Measurements from ENCODE around the gene APEH. TPM values are rescaled to one million over a fixed set of nuclear protein-coding genes. Genes with fewer than 3 reads are reported as not detected.

Gene APEH
- total RNA-seq (2012; rRNA removed) (116 and 142 TPM in 2 replicates), polyA plus RNA-seq (2012; rRNA removed) (84.3 and 89.2 TPM in 2 replicates), Bru-seq, nascent RNA (percentile 58 among the genes with signal in this experiment), BruChase-seq, experiment 1, labeled RNA remaining after a 6-hour chase (percentile 58 among the genes with signal in this experiment), BruChase-seq, experiment 2, labeled RNA remaining after a 2-hour chase (percentile 55 among the genes with signal in this experiment)
- 47.3 and 89.1 TPM in 2 replicates for polyA plus RNA-seq (2012; cell fraction: cytosol; rRNA removed)
- polyA plus RNA-seq (2012; cell fraction: nucleus; rRNA removed; ENCODE audit: low replicate concordance), result 86.8 and 174 TPM in 2 replicates
- long read RNA-seq, transcript APEH-201 (22 exons, 3,220 nt), result major isoform, 56 of 104 reads
- long read RNA-seq, partial matches to known transcripts, result 14 of 104 reads
- long read RNA-seq, other reads (novel, unspliced or antisense), result 34 of 104 reads

- peak within 1 kb of the TSS; percentile 90 for H3K27ac ChIP-seq (ENCODE audit: insufficient read depth, low read length)
- H3K18ac ChIP-seq (ENCODE audit: low read depth, low read length), result peak within 1 kb of the TSS; percentile 19; the same call in 1 of the 2 replicates
- no peaks in the 10 kb centered on the region for H3K27me3 ChIP-seq (ENCODE audit: control insufficient read depth, insufficient read depth, low read length)
- intact Hi-C loops (cut with micrococcal nuclease) (loop anchor here (5.0 kb wide), 1 partner anchor 262 kb away; the partner anchor contains the start of genes RHOA and TCTA), dilution Hi-C loops (cut with HindIII; ENCODE audit: low sequenced_read_pairs, unreplicated experiment) (no loop called here), in situ Hi-C loops (cut with MboI; ENCODE audit: low sequenced_read_pairs) (no loop called here)
- H3K4me3 ChIP-seq (ENCODE audit: insufficient read depth, low read depth, low read length), result peak within 1 kb of the TSS; percentile 86
- peak within 1 kb of the TSS; percentile 99 for H2AFZ ChIP-seq (replicated peaks; ENCODE audit: low read length, poor library complexity)
- ATAC-seq (ENCODE audit: low read depth) (peak; percentile 93), DNase-seq (peak; percentile 96)
- peak within 1 kb of the TSS; percentile 96 to 97 for H4K8ac ChIP-seq (ENCODE audit: low read depth in 2 of 2, low read length in 2 of 2)
- peak within 1 kb of the TSS; percentile 92 for H3K14ac ChIP-seq (replicated peaks; ENCODE audit: low read depth, low read length)
- H2BK15ac ChIP-seq (ENCODE audit: low read depth, low read length), result peak within 1 kb of the TSS; percentile 32; the same call in 1 of the 3 replicates
- H3K9ac ChIP-seq (ENCODE audit: low read depth, low read length), result peak within 1 kb of the TSS; percentile 59
- H2BK120ac ChIP-seq (ENCODE audit: low read depth, low read length), result peak within 1 kb of the TSS; percentile 66
- peaks cover 9% of the 10 kb centered on the region for H3K4me1 ChIP-seq (ENCODE audit: control insufficient read depth, insufficient read depth, low read length)
- H3K79me1 ChIP-seq (ENCODE audit: low read depth in 1 of 2, low read length in 2 of 2), result peaks cover 25 to 50% of the 10 kb centered on the region in 2 experiments
- H3K23ac ChIP-seq (ENCODE audit: low read depth, low read length), result peak within 1 kb of the TSS; percentile 75
- no peaks in the 10 kb centered on the region for H3K9me3 ChIP-seq (ENCODE audit: control insufficient read depth, insufficient read depth, low read length)
- H2AK9ac ChIP-seq (replicated peaks; ENCODE audit: low read depth, low read length, poor library complexity), result peak within 1 kb of the TSS; percentile 99
- H3K36me3 ChIP-seq (ENCODE audit: control insufficient read depth, insufficient read depth, low read length), result peaks cover 31% of the 10 kb centered on the region
- H3K4me2 ChIP-seq (ENCODE audit: low read depth, low read length), result peak within 1 kb of the TSS; percentile 79
- no peak within 1 kb of the TSS for H2BK20ac ChIP-seq (ENCODE audit: low read depth, low read length)
- peak within 1 kb of the TSS; percentile 47 for H4K5ac ChIP-seq (ENCODE audit: low read depth, low read length)
- CTCF ChIA-PET, result interaction anchor here (0.8 kb wide), 1 partner anchor 134 kb away, joined by 7 read pairs; no protein-coding TSS in a partner anchor
- H2BK5ac ChIP-seq (ENCODE audit: low read depth, low read length, poor library complexity, severe bottlenecking), result peak within 1 kb of the TSS; percentile 87
- BruUV-seq (replicated peaks), result no TSS peak
- 1% methylated on average over 51 of the region's 71 CpGs; no CpG with 5 or more reads in 1 of the 2 experiments for WGBS, 2 experiments (ENCODE audit: extremely low coverage in 2 of 2, insufficient read length in 1 of 2)
- POLR2A ChIA-PET (ENCODE audit: unreplicated experiment), result no interaction called here
- peaks cover 10% of the 10 kb centered on the region; the same call in 1 of the 2 replicates for H4K20me1 ChIP-seq (ENCODE audit: insufficient read depth, low read length)
- H2AK5ac ChIP-seq (ENCODE audit: low read depth, low read length), result peak within 1 kb of the TSS; percentile 98
- H3K56ac ChIP-seq (ENCODE audit: extremely low read depth, insufficient read depth, low read length), result peak within 1 kb of the TSS; percentile 50
- H3K4ac ChIP-seq (ENCODE audit: low read depth, low read length), result peak within 1 kb of the TSS; percentile 88
- peak within 1 kb of the TSS; percentile 80 for H4K91ac ChIP-seq (ENCODE audit: insufficient read depth, low read depth, low read length)
- H3K9me1 ChIP-seq (ENCODE audit: insufficient read depth, low read length), result peaks cover 17% of the 10 kb centered on the region
- peak; percentile 77; the same call in 1 of the 2 replicates for TF ChIP-seq MXI1 (IDR thresholded peaks at IDR 0.05; ENCODE audit: borderline replicate concordance, low read depth, low read length)
- TF ChIP-seq MAZ (IDR thresholded peaks at IDR 0.05; ENCODE audit: borderline replicate concordance, low read depth, low read length), result peak; percentile 70; the same call in 1 of the 2 replicates
- TF ChIP-seq POLR2A (IDR thresholded peaks at IDR 0.05; ENCODE audit: low read depth, low read length), result peak; percentile 82
- no peak for TF ChIP-seq CEBPB (IDR thresholded peaks at IDR 0.05; ENCODE audit: low read depth, low read length)
- TF ChIP-seq, protein P1, sequence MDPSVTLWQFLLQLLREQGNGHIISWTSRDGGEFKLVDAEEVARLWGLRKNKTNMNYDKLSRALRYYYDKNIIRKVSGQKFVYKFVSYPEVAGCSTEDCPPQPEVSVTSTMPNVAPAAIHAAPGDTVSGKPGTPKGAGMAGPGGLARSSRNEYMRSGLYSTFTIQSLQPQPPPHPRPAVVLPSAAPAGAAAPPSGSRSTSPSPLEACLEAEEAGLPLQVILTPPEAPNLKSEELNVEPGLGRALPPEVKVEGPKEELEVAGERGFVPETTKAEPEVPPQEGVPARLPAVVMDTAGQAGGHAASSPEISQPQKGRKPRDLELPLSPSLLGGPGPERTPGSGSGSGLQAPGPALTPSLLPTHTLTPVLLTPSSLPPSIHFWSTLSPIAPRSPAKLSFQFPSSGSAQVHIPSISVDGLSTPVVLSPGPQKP (IDR thresholded peaks at IDR 0.05; ENCODE audit: borderline replicate concordance, low read depth, low read length), result no peak
- no peak for TF ChIP-seq CTCF (conservative IDR thresholded peaks at IDR 0.05; ENCODE audit: low read depth, low read length)
- no peak for TF ChIP-seq CHD1 (IDR thresholded peaks at IDR 0.05; ENCODE audit: low read depth, low read length)
- TF ChIP-seq BHLHE40 (IDR thresholded peaks at IDR 0.05; ENCODE audit: low read depth, low read length), result peak; percentile 65
- TF ChIP-seq NFE2L2 (IDR thresholded peaks at IDR 0.05; ENCODE audit: low read depth, low read length), result no peak
- TF ChIP-seq RAD21 (IDR thresholded peaks at IDR 0.05; ENCODE audit: low read length), result no peak
- TF ChIP-seq USF2 (IDR thresholded peaks at IDR 0.05; ENCODE audit: low read depth, low read length), result no peak
Measured at GRCh38 chr3:49673715-49674496, at the start of gene APEH. Gene APEH, plus strand, starts transcription at chr3:49674351. Its CDS starts 51 bp downstream, at chr3:49674402.
